Measurements from ENCODE around the gene TACR1.
"Not testable (repeated sequence)": the region's sequence is repeated elsewhere in the genome, so short reads cannot be mapped to it uniquely, and the experiment has no call there.

Gene TACR1

GRCh38 chr2:75192496-75192895 is 6.8 kb downstream of the TACR1 start:
- DNase-seq, result no peak

- no peak for DNase-seq
Measured at GRCh38 chr2:75190271-75190990, 8.9 kb downstream of the TACR1 start.

- DNase-seq, result no peak
Measured at GRCh38 chr2:75186821-75187220, 12.5 kb downstream of the TACR1 start.

- DNase-seq, result no peak
Measured at GRCh38 chr2:75182606-75183005, 16.7 kb downstream of the TACR1 start.

GRCh38 chr2:75180476-75180875 is 18.8 kb downstream of the TACR1 start:
- DNase-seq, result no peak

GRCh38 chr2:75177427-75177826 is 21.9 kb downstream of the TACR1 start:
- no peak for DNase-seq

- DNase-seq, result no peak
Measured at GRCh38 chr2:75175456-75175855, 23.9 kb downstream of the TACR1 start.

GRCh38 chr2:75174981-75175380 is 24.3 kb downstream of the TACR1 start:
- DNase-seq, result no peak

- no peak for DNase-seq
Measured at GRCh38 chr2:75174519-75174918, 24.8 kb downstream of the TACR1 start.

GRCh38 chr2:75173740-75174139 is 25.6 kb downstream of the TACR1 start:
- DNase-seq, result no peak

GRCh38 chr2:75171423-75171822 is 27.9 kb downstream of the TACR1 start:
- not testable (repeated sequence) for DNase-seq

- no peak for DNase-seq
Measured at GRCh38 chr2:75170889-75171288, 28.4 kb downstream of the TACR1 start.

- DNase-seq, result no peak
Measured at GRCh38 chr2:75168186-75168585, 31.1 kb downstream of the TACR1 start.

GRCh38 chr2:75166491-75166890 is 32.8 kb downstream of the TACR1 start:
- no peak for DNase-seq

- no peak for DNase-seq
Measured at GRCh38 chr2:75162897-75163296, 36.4 kb downstream of the TACR1 start.

- DNase-seq, result no peak
Measured at GRCh38 chr2:75162259-75162658, 37.1 kb downstream of the TACR1 start.

GRCh38 chr2:75157435-75157834 is 41.9 kb downstream of the TACR1 start:
- no peak for DNase-seq

- no peak for DNase-seq
Measured at GRCh38 chr2:75155115-75155514, 44.2 kb downstream of the TACR1 start.

- DNase-seq, result no peak
Measured at GRCh38 chr2:75153221-75153620, 46.1 kb downstream of the TACR1 start.

GRCh38 chr2:75152243-75152642 is 47.1 kb downstream of the TACR1 start:
- not testable (repeated sequence) for DNase-seq

- DNase-seq, result not testable (repeated sequence)
Measured at GRCh38 chr2:75147884-75148283, 51.4 kb downstream of the TACR1 start.

- no peak for DNase-seq
Measured at GRCh38 chr2:75146606-75147332, 52.6 kb downstream of the TACR1 start.

GRCh38 chr2:75146221-75146605 is 53.1 kb downstream of the TACR1 start:
- DNase-seq, result not testable (repeated sequence)

- DNase-seq, result no peak
Measured at GRCh38 chr2:75142081-75142480, 57.2 kb downstream of the TACR1 start.

GRCh38 chr2:75140288-75140687 is 59.0 kb downstream of the TACR1 start:
- DNase-seq, result no peak
